ENCODE measurements around the gene ITPRIP.

The ITPRIP gene

GRCh38 chr10:104300002-104300735 is 38.1 kb downstream of the ITPRIP start:
- Histone ChIP-seq H3K4me3 (ENCODE audit: low read length in 2 of 2) (no peak overlapping the region), H3K27me3 (ENCODE audit: control insufficient read depth in 2 of 2, insufficient read depth in 2 of 2, low read length in 2 of 2) (peaks cover 0 to 2% of the 10 kb centered on the region in 2 donors), H3K9ac (ENCODE audit: low read depth in 1 of 2, low read length in 2 of 2) (no peak overlapping the region), H3K27ac (ENCODE audit: low read depth in 2 of 2, low read length in 2 of 2) (peak overlapping the region; percentile 52 to 73), H3K4me1 (ENCODE audit: control insufficient read depth in 2 of 2, insufficient read depth in 2 of 2, low read length in 2 of 2) (peaks cover 3 to 7% of the 10 kb centered on the region in 2 donors), H3K9me3 (ENCODE audit: control insufficient read depth in 2 of 2, low read length in 2 of 2) (no peaks in the 10 kb centered on the region), H3K36me3 (ENCODE audit: control insufficient read depth in 2 of 2, insufficient read depth in 2 of 2, low read length in 2 of 2) (no peaks in the 10 kb centered on the region)

- Histone ChIP-seq H3K9ac (ENCODE audit: low read depth in 1 of 2, low read length in 2 of 2) (no peak overlapping the region), H3K4me1 (ENCODE audit: control insufficient read depth in 2 of 2, insufficient read depth in 2 of 2, low read length in 2 of 2) (peaks cover 3 to 7% of the 10 kb centered on the region in 2 donors), H3K36me3 (ENCODE audit: control insufficient read depth in 2 of 2, insufficient read depth in 2 of 2, low read length in 2 of 2) (no peaks in the 10 kb centered on the region), H3K27me3 (ENCODE audit: control insufficient read depth in 2 of 2, insufficient read depth in 2 of 2, low read length in 2 of 2) (peaks cover 0 to 2% of the 10 kb centered on the region in 2 donors), H3K27ac (ENCODE audit: low read depth in 2 of 2, low read length in 2 of 2) (peak overlapping the region in 1 of 2 donors; percentile 27), H3K9me3 (ENCODE audit: control insufficient read depth in 2 of 2, low read length in 2 of 2) (no peaks in the 10 kb centered on the region), H3K4me3 (ENCODE audit: low read length in 2 of 2) (no peak overlapping the region)
These were observed 39.0 kb downstream of the ITPRIP start for GRCh38 chr10:104299031-104299904.

GRCh38 chr10:104297697-104298660 is 40.3 kb downstream of the ITPRIP start:
- Histone ChIP-seq H3K36me3 (ENCODE audit: control insufficient read depth in 2 of 2, insufficient read depth in 2 of 2, low read length in 2 of 2) (no peaks in the 10 kb centered on the region), H3K9me3 (ENCODE audit: control insufficient read depth in 2 of 2, low read length in 2 of 2) (no peaks in the 10 kb centered on the region), H3K9ac (ENCODE audit: low read depth in 1 of 2, low read length in 2 of 2) (no peak overlapping the region), H3K4me1 (ENCODE audit: control insufficient read depth in 2 of 2, insufficient read depth in 2 of 2, low read length in 2 of 2) (peaks cover 3 to 7% of the 10 kb centered on the region in 2 donors), H3K4me3 (ENCODE audit: low read length in 2 of 2) (no peak overlapping the region), H3K27ac (ENCODE audit: low read depth in 2 of 2, low read length in 2 of 2) (no peak overlapping the region), H3K27me3 (ENCODE audit: control insufficient read depth in 2 of 2, insufficient read depth in 2 of 2, low read length in 2 of 2) (peaks cover 0 to 2% of the 10 kb centered on the region in 2 donors)

GRCh38 chr10:104296687-104297436 is 41.4 kb downstream of the ITPRIP start:
- no peak overlapping the region for H3K27ac ChIP-seq (ENCODE audit: low read depth in 2 of 2, low read length in 2 of 2)
- no peak overlapping the region for H3K4me3 ChIP-seq (ENCODE audit: low read length in 2 of 2)
- no peaks in the 10 kb centered on the region for H3K36me3 ChIP-seq (ENCODE audit: control insufficient read depth in 2 of 2, insufficient read depth in 2 of 2, low read length in 2 of 2)
- H3K9me3 ChIP-seq (ENCODE audit: control insufficient read depth in 2 of 2, low read length in 2 of 2) = no peaks in the 10 kb centered on the region
- H3K4me1 ChIP-seq (ENCODE audit: control insufficient read depth in 2 of 2, insufficient read depth in 2 of 2, low read length in 2 of 2) = peaks cover 3 to 7% of the 10 kb centered on the region in 2 donors
- H3K27me3 ChIP-seq (ENCODE audit: control insufficient read depth in 2 of 2, insufficient read depth in 2 of 2, low read length in 2 of 2) = peaks cover 0 to 2% of the 10 kb centered on the region in 2 donors
- H3K9ac ChIP-seq (ENCODE audit: low read depth in 1 of 2, low read length in 2 of 2) = no peak overlapping the region

- H3K4me1 ChIP-seq (ENCODE audit: control insufficient read depth in 2 of 2, insufficient read depth in 2 of 2, low read length in 2 of 2) = peaks cover 0 to 2% of the 10 kb centered on the region in 2 donors
- no peaks in the 10 kb centered on the region for H3K27me3 ChIP-seq (ENCODE audit: control insufficient read depth in 2 of 2, insufficient read depth in 2 of 2, low read length in 2 of 2)
- no peaks in the 10 kb centered on the region for H3K9me3 ChIP-seq (ENCODE audit: control insufficient read depth in 2 of 2, low read length in 2 of 2)
- no peaks in the 10 kb centered on the region for H3K36me3 ChIP-seq (ENCODE audit: control insufficient read depth in 2 of 2, insufficient read depth in 2 of 2, low read length in 2 of 2)
- H3K4me3 ChIP-seq (ENCODE audit: low read length in 2 of 2) = no peak overlapping the region
- H3K27ac ChIP-seq (ENCODE audit: low read depth in 2 of 2, low read length in 2 of 2) = no peak overlapping the region
- H3K9ac ChIP-seq (ENCODE audit: low read depth in 1 of 2, low read length in 2 of 2) = no peak overlapping the region
These were observed 44.4 kb downstream of the ITPRIP start for GRCh38 chr10:104293781-104294321.

- H3K36me3 ChIP-seq (ENCODE audit: control insufficient read depth in 2 of 2, insufficient read depth in 2 of 2, low read length in 2 of 2) = no peaks in the 10 kb centered on the region
- H3K4me3 ChIP-seq (ENCODE audit: low read length in 2 of 2) = no peak overlapping the region
- peaks cover 0 to 2% of the 10 kb centered on the region in 2 donors for H3K4me1 ChIP-seq (ENCODE audit: control insufficient read depth in 2 of 2, insufficient read depth in 2 of 2, low read length in 2 of 2)
- H3K9me3 ChIP-seq (ENCODE audit: control insufficient read depth in 2 of 2, low read length in 2 of 2) = no peaks in the 10 kb centered on the region
- no peak overlapping the region for H3K27ac ChIP-seq (ENCODE audit: low read depth in 2 of 2, low read length in 2 of 2)
- H3K27me3 ChIP-seq (ENCODE audit: control insufficient read depth in 2 of 2, insufficient read depth in 2 of 2, low read length in 2 of 2) = no peaks in the 10 kb centered on the region
- no peak overlapping the region for H3K9ac ChIP-seq (ENCODE audit: low read depth in 1 of 2, low read length in 2 of 2)
These were observed 45.3 kb downstream of the ITPRIP start for GRCh38 chr10:104293011-104293410.

- Histone ChIP-seq H3K27ac (ENCODE audit: low read depth in 2 of 2, low read length in 2 of 2) (no peak overlapping the region), H3K9ac (ENCODE audit: low read depth in 1 of 2, low read length in 2 of 2) (no peak overlapping the region), H3K4me3 (ENCODE audit: low read length in 2 of 2) (no peak overlapping the region), H3K4me1 (ENCODE audit: control insufficient read depth in 2 of 2, insufficient read depth in 2 of 2, low read length in 2 of 2) (peaks cover 0 to 2% of the 10 kb centered on the region in 2 donors), H3K36me3 (ENCODE audit: control insufficient read depth in 2 of 2, insufficient read depth in 2 of 2, low read length in 2 of 2) (no peaks in the 10 kb centered on the region), H3K27me3 (ENCODE audit: control insufficient read depth in 2 of 2, insufficient read depth in 2 of 2, low read length in 2 of 2) (no peaks in the 10 kb centered on the region), H3K9me3 (ENCODE audit: control insufficient read depth in 2 of 2, low read length in 2 of 2) (no peaks in the 10 kb centered on the region)
These were observed 46.8 kb downstream of the ITPRIP start for GRCh38 chr10:104291439-104291951.

- Histone ChIP-seq H3K4me1 (ENCODE audit: control insufficient read depth in 2 of 2, insufficient read depth in 2 of 2, low read length in 2 of 2) (peaks cover 0 to 2% of the 10 kb centered on the region in 2 donors), H3K4me3 (ENCODE audit: low read length in 2 of 2) (no peak overlapping the region), H3K27me3 (ENCODE audit: control insufficient read depth in 2 of 2, insufficient read depth in 2 of 2, low read length in 2 of 2) (no peaks in the 10 kb centered on the region), H3K9me3 (ENCODE audit: control insufficient read depth in 2 of 2, low read length in 2 of 2) (no peaks in the 10 kb centered on the region), H3K27ac (ENCODE audit: low read depth in 2 of 2, low read length in 2 of 2) (no peak overlapping the region), H3K9ac (ENCODE audit: low read depth in 1 of 2, low read length in 2 of 2) (no peak overlapping the region), H3K36me3 (ENCODE audit: control insufficient read depth in 2 of 2, insufficient read depth in 2 of 2, low read length in 2 of 2) (no peaks in the 10 kb centered on the region)
These were observed 49.9 kb downstream of the ITPRIP start for GRCh38 chr10:104288355-104288754.

- H3K27ac ChIP-seq (ENCODE audit: low read depth in 2 of 2, low read length in 2 of 2) = no peak overlapping the region
- no peaks in the 10 kb centered on the region for H3K9me3 ChIP-seq (ENCODE audit: control insufficient read depth in 2 of 2, low read length in 2 of 2)
- H3K36me3 ChIP-seq (ENCODE audit: control insufficient read depth in 2 of 2, insufficient read depth in 2 of 2, low read length in 2 of 2) = no peaks in the 10 kb centered on the region
- H3K4me1 ChIP-seq (ENCODE audit: control insufficient read depth in 2 of 2, insufficient read depth in 2 of 2, low read length in 2 of 2) = peaks cover 0 to 2% of the 10 kb centered on the region in 2 donors
- H3K4me3 ChIP-seq (ENCODE audit: low read length in 2 of 2) = no peak overlapping the region
- no peak overlapping the region for H3K9ac ChIP-seq (ENCODE audit: low read depth in 1 of 2, low read length in 2 of 2)
- no peaks in the 10 kb centered on the region for H3K27me3 ChIP-seq (ENCODE audit: control insufficient read depth in 2 of 2, insufficient read depth in 2 of 2, low read length in 2 of 2)
These were observed 51.3 kb downstream of the ITPRIP start for GRCh38 chr10:104286939-104287338.
